HL-60 (cell line): Measurements from ENCODE around the gene AJUBA.
"Not testable (repeated sequence)": the region's sequence is repeated elsewhere in the genome, so short reads cannot be mapped to it uniquely, and the experiment has no call there.

ENCODE experiments used
- DNase-seq, 2 experiments: peaks; one replicate each; pipeline ENCODE4 v3.0.0-alpha.2; 2010 to 2020; ENCODE audit warnings: low read depth in 1 of 2, low spot score in 1 of 2
- H3K27ac ChIP-seq: fragments of 250-450 bp; sonication (Bioruptor Pico); replicated peaks from 2 replicates; pipeline ENCODE4 v1.5.1; 2020; ENCODE audit warnings: mild to moderate bottlenecking, moderate library complexity
- H3K27me3 ChIP-seq: fragments of 250-450 bp; sonication (Bioruptor Pico); 2 replicates; pipeline ENCODE4 v1.5.1; 2021; ENCODE audit warnings: mild to moderate bottlenecking, moderate library complexity; ENCODE audit not compliant: insufficient read depth, poor library complexity, severe bottlenecking
- H3K4me3 ChIP-seq: replicated peaks from 2 replicates; pipeline ENCODE4 v1.5.1; 2011; ENCODE audit warnings: mild to moderate bottlenecking, control low read depth, low read length; ENCODE audit not compliant: insufficient read depth
- GABPA ChIP-seq: IDR thresholded peaks from 2 replicates; pipeline ENCODE4 v1.6.1; 2012; ENCODE audit warnings: low read depth
- POLR2AphosphoS5 ChIP-seq: IDR thresholded peaks from 2 replicates; pipeline ENCODE4 v1.6.1; 2012; ENCODE audit warnings: low read depth
- SPI1 ChIP-seq: IDR thresholded peaks from 2 replicates; pipeline ENCODE4 v1.6.1; 2012; ENCODE audit warnings: low read depth, mild to moderate bottlenecking, borderline replicate concordance
- TF ChIP-seq, protein P1 (sequence below): IDR thresholded peaks from one replicate; pipeline ENCODE4 v1.5.1; 2011; ENCODE audit warnings: low read length, control low read depth, inconsistent platforms; ENCODE audit not compliant: insufficient read depth
- TF ChIP-seq, protein P2 (sequence below): IDR thresholded peaks from 2 replicates; pipeline ENCODE4 v1.6.1; 2012; ENCODE audit warnings: low read depth; ENCODE audit not compliant: insufficient replicate concordance

AJUBA gene

DNA sequence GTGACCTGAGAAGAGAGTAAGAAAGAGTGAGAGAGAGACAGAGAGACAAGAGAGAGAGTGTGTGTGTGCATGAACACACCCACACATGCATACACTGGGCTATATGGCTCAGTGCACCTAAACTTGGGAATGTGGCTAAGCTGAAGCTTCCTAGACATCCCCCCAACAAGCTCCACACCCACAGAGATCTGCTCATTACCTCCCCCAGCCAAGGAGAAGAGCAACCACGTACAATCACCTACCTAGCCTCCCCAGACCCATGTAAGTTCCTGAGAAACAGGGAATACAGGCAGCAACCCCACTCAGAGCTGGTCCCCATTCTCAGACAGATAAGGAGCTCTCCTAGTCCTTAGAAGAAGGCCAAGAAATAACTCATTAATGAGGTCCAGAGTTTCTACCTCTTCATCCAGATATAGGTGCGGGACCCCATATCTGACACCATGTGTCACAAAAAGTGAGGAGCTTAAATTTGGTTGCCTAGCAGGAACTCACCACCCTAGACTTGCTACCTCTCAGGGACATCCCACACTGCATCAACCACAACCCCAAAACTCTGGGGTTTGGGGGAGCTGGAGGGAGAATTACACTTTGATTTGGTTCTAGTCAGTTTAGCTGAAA, 9.9 kb downstream of the AJUBA start:
- no peak for DNase-seq
- Histone ChIP-seq H3K27ac (no peak overlapping the region), H3K4me3 (no peak overlapping the region), H3K27me3 (no peaks in the 10 kb centered on the region)
- no peak for TF ChIP-seq SPI1
- TF ChIP-seq, protein P1, sequence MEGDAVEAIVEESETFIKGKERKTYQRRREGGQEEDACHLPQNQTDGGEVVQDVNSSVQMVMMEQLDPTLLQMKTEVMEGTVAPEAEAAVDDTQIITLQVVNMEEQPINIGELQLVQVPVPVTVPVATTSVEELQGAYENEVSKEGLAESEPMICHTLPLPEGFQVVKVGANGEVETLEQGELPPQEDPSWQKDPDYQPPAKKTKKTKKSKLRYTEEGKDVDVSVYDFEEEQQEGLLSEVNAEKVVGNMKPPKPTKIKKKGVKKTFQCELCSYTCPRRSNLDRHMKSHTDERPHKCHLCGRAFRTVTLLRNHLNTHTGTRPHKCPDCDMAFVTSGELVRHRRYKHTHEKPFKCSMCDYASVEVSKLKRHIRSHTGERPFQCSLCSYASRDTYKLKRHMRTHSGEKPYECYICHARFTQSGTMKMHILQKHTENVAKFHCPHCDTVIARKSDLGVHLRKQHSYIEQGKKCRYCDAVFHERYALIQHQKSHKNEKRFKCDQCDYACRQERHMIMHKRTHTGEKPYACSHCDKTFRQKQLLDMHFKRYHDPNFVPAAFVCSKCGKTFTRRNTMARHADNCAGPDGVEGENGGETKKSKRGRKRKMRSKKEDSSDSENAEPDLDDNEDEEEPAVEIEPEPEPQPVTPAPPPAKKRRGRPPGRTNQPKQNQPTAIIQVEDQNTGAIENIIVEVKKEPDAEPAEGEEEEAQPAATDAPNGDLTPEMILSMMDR = no peak
- TF ChIP-seq GABPA = no peak
- TF ChIP-seq POLR2AphosphoS5 = no peak
- TF ChIP-seq, protein P2, sequence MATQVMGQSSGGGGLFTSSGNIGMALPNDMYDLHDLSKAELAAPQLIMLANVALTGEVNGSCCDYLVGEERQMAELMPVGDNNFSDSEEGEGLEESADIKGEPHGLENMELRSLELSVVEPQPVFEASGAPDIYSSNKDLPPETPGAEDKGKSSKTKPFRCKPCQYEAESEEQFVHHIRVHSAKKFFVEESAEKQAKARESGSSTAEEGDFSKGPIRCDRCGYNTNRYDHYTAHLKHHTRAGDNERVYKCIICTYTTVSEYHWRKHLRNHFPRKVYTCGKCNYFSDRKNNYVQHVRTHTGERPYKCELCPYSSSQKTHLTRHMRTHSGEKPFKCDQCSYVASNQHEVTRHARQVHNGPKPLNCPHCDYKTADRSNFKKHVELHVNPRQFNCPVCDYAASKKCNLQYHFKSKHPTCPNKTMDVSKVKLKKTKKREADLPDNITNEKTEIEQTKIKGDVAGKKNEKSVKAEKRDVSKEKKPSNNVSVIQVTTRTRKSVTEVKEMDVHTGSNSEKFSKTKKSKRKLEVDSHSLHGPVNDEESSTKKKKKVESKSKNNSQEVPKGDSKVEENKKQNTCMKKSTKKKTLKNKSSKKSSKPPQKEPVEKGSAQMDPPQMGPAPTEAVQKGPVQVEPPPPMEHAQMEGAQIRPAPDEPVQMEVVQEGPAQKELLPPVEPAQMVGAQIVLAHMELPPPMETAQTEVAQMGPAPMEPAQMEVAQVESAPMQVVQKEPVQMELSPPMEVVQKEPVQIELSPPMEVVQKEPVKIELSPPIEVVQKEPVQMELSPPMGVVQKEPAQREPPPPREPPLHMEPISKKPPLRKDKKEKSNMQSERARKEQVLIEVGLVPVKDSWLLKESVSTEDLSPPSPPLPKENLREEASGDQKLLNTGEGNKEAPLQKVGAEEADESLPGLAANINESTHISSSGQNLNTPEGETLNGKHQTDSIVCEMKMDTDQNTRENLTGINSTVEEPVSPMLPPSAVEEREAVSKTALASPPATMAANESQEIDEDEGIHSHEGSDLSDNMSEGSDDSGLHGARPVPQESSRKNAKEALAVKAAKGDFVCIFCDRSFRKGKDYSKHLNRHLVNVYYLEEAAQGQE = no peak

DNA sequence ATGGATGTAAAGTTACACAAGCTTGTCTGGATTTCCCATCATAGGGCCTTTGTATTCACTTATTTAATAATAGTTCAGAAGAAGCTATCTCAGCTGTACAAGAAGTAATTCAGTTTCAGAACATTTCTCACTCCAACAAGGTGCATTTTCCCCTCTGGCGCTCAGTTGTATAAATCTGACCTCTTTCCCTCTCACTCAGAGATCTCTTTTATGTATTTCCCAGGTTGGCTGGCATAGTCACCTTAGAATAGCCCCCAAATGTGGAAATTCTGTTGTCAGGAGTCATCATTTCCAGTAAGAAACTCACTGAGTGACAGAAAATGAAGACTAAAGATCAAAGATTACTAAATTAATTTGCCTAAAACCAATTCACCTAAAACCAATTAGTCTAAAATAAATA, 11.2 kb downstream of the AJUBA start:
- H3K27me3 ChIP-seq = no peaks in the 10 kb centered on the region
- no peak for DNase-seq
- no peak overlapping the region for H3K4me3 ChIP-seq
- TF ChIP-seq SPI1 (no peak), GABPA (no peak), POLR2AphosphoS5 (no peak)
- TF ChIP-seq, protein P2 = no peak
- TF ChIP-seq, protein P1 = no peak
- no peak overlapping the region for H3K27ac ChIP-seq

DNA sequence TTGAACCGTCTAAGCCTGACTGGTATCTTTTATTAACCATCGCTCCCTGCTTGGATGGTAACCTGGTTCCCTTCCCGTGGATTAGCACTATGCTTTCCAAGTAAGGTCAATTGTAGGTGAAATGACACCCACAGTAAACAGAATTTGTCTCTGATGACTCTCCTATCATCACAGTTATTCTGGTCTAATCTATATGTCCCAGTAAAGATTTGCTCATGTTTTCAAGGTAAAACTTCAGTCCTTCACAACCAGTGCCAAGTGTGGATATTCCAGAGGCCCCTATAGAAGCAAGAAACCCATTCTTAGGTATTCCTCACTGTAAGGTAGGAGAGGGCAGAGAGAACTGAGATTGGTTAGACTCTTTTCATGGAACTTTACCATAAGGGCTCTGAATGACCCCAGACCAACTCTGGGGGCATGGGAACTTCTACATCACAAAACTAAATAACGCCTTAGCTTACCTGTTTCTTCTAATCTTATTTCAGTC, 15.5 kb downstream of the AJUBA start:
- no peaks in the 10 kb centered on the region for H3K27me3 ChIP-seq
- no peak overlapping the region for H3K27ac ChIP-seq
- H3K4me3 ChIP-seq = no peak overlapping the region
- no peak for DNase-seq
- TF ChIP-seq, protein P1 = no peak
- TF ChIP-seq GABPA = no peak
- TF ChIP-seq POLR2AphosphoS5 = no peak
- no peak for TF ChIP-seq SPI1
- TF ChIP-seq, protein P2 = no peak

DNA sequence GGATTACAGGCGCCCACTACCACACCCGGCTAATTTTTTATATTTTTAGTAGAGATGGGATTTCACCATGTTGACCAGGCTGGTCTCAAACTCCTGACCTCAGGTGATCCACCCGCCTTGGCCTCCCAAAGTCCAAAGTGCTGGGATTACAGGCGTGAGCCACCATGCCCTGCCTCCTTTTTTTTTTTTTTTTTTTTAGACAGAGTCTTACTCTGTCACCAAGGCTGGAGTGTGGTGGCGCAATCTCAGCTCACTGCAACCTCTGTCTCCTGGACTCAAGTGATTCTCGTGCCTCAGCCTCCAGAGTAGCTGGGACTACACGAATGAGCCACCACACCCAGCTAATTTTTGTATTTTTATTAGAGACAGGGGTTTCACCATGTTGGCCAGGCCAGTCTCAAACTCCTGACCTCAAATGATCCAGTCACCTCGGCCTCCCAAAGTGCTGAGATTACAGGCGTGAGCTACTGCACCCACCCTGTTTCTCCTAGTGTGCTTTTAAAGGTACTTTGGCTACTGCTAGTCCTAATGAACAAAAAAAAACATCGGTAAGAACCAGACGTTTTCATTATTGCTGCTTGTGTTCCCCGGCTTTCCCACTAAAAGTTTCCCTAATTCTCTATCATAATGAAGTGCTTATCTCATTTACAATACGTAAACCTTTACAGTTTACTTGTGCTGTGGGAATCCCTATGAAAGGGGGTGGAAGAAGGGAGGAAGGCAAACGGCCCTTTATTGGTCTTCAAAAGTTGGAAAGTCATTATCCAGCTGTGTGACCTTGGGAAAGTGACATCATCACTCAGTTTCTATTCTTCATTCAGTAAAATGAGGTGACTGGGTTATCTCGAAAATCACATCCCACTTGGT, 16.2 kb downstream of the AJUBA start:
- H3K27ac ChIP-seq = not testable (repeated sequence)
- peak in 1 of 2 experiments; percentile 34 for DNase-seq

More for the DNA sequence above, 16.2 kb downstream of the AJUBA start:
- not testable (repeated sequence) for H3K4me3 ChIP-seq, H3K27me3 ChIP-seq
